SKM-1 treated with dmso at 0.1 percent for 144 hours (cell line): ENCODE measurements around the gene CELF2.

ENCODE experiments used
- DNase-seq: peaks from one replicate; lab custom pipeline; 2025; ENCODE audit not compliant: unreplicated experiment; lab: John Stamatoyannopoulos, UW

The CELF2 gene

DNA sequence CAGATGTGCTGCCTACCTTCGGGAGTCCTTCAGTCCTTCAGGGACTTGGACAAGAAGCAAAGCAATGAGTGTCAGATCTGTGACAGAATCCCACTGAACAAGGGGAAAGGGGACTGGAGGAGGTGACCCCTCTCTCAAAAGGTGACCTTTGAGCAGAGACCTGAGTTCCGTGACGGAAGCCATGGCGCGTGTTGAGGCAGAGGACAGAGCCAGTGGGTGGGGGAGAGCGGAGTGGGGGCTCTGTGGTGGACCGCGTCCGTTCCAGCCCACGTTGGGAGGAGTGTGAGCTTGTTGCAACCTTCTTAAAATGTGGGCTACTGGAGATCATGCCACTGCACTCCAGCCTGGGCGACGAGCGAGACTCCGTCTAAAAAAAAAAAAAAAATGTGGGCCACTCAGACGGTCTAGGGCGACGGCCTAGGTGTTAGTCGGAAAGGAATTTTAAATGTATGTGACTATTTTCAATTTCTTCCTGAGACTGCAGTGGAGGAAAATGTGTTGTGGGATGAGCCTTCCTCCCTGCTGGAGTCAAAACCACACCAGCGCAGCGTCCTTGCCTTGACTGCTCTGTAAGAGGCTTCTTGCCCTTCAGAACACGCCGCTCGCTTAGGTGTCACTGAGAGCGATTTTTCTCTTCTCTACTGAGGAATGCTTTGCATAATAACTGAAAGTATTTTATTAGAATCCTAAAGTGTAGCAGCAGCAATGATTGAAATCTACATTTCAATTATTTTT is 272.7 kb downstream of the CELF2 start:
- no peak for DNase-seq

DNA sequence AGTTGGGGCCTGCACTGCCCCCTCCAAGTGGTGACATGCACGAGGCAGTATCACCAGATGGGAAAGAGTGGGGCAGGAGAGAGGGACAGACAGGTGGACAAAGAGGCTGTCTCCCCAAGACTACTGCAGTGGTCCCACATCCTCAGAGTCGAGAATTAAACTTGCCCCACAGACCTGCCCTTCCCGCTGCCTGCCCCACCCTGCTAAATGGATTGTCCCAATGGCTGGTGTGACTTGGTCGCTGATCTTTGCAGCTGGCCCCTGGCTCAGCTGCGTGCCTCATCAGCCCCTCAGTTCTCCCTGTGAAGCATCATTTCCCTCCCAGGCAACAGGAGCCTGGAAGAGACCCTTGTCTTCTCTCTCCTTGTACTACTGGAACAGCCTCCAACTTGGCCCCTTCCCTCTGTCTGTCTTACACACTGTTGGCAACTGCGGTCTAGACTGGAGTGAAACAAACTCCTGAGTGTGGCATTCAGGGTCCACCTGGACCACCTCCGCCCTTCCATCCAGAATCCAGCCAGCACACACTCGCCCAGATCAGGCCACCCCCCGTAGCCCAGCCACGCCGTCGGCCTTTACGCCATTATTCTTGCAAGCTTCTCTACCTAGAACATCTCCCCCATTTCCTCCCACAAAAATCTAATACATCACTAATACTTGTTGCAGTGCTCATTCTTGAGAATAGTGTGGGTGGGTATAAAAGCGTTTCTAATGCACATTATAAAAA is 275.1 kb downstream of the CELF2 start:
- DNase-seq = no peak

DNA sequence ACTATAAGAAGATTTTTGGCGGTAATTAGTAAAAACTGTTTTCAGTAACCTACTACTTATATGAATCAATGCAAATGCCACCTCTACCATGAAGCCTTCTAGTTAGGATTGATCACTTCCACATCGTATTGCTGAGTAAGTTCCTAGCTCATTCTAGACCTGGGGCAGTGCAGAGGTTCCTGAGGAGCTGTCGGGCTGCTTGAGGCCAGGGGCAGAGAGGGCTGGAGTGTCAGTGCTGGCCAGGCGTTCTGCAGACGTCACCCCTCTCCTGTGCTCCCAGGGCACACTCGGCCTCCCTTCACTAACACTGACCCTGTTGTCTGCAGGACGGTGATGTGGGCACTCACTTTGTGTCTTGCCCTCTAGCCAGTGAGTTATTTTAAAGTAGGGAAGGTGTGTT is 275.7 kb downstream of the CELF2 start:
- no peak for DNase-seq

DNA sequence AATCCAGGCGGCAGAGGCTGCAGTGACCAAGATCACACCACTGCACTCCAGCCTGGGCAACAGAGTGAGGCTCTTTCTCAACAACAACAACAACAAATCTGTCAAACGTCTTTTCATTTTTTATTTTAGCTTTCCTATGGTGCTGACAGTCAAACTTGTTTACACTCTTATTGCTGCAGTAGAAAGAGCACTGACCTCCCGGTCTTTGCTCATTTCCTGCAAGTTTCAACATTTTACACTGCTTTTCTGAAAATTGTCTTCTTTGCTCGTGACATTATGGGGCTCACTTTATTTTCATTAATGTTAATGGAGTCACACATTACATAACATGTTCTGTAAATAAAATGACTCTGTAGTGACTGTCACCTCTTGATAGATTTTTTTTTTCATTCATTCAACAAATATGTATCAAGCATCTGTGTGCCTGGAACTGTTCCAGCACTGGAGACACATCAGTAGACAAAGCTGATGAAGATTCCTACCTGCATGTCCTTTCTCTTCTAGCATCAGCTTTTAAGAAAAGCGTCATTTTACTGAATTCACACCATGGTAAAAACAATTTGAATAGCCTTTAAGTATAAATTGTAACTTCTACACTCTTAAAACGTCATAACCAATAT is 277.3 kb downstream of the CELF2 start:
- no peak for DNase-seq

DNA sequence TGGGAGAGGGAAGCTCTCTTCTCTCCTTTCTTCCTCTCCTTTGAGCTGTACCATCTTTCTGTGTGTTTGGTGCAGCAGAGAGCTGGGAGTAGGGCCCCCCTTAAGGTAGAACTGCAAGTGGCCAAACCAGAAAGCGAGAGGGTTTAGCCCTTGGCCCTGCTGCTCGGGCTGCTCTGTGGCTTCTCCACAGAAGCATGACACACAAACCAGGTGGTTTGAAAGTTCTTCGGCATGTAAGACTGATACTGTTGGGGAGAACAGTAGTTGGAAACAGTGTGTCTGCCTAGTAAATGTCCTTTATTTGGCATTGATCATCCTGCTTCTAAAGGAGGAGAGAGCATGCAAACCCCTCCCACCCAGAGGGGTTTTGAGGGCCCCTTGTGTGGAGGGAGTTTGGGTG is 277.8 kb downstream of the CELF2 start:
- DNase-seq = no peak

DNA sequence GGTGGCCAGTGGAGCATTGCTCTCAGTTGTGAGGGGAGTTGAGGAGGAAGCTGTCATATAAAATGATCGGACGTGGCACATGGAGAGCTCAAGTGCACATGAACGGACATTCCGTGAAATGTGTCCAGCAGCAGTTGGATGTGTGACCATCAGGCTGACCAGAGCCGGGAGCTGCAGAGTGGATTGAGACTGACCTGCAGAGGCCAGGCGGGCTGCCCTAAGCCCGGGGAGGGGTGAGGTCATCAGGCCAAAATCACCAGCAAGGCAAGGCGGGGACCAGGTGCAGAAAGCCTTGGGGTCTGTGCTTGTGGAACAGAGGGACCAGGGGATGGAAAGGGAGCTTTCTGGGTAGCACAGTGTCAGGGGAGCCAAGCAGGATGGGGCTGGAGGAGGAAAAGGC is 279.5 kb downstream of the CELF2 start:
- no peak for DNase-seq

DNA sequence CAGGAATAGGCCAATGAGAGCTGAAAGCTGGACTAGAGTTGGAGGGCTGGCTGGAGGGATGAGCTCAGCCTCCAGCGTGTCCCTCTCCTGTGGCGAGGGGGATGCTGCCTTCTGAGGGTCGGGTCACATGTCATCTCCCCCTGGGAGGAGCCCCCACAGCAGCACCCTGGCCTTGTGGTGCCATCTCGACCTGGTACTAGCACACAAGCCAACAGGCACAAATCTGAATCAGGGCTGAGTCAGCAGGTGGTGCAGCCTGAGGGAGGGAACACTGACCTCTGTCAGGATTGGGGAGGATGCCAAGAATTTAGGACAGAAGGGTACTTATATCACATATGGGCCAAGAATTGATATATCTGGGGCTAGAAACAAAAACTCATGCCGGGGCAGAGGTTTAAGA is 280.4 kb downstream of the CELF2 start:
- DNase-seq = no peak

DNA sequence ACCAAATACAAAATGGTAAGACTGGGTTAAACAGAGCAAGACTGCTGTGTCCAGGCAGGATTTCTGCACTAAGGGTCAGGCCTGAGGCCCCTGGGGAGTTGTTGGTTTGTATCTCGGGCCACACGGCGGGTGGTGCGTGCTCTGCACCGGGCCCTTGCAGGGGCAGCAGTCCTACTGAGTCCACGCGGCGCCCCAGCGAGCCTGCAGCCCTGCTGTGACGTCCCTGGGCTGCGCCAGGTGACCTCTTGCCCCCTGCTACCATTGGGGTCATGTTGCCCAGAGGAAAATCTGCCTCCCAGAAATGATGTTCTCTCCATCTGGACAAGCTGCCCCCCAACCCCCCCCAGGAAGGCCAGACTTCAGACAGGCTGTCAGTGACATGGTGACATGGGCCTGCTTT is 281.5 kb downstream of the CELF2 start:
- DNase-seq = no peak

DNA sequence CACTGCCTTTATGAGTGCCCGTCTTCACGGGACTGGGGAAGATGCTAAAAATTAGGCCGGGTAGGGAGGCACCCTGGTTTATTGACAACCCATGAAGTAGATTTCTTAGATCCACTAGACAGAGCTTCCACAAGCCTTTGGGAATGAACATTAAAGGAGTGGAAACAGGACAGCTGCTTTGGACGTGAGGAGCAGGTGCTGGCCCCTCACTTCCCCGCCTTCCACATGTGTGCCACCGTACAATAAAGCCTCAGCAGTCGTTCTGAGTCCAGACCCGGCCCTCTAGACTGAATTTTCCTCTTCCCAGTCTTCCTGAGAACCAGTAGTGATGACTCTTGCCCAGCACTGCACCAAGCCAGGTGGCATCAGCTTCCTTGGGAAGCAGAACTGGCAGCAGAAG is 282.4 kb downstream of the CELF2 start:
- no peak for DNase-seq

DNA sequence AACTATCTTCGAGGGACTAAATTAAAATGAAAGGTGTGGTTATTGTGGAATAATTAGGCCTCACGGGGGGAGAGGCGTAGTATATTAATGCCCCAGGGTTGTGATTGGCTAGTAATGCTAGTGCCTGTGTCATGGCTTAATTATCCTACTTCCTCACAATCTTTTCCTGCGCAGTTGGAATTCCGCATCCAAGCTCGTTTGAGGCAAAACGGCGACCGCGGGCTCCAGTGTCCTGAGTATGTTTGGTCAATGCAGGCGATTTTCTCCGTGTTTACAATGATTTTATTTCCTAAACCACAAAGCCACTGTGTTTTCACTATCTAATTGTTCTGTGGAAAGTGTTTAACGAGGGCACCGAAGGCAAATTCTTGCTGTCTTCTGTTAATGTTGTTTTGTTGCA is 282.9 kb downstream of the CELF2 start:
- DNase-seq = no peak

DNA sequence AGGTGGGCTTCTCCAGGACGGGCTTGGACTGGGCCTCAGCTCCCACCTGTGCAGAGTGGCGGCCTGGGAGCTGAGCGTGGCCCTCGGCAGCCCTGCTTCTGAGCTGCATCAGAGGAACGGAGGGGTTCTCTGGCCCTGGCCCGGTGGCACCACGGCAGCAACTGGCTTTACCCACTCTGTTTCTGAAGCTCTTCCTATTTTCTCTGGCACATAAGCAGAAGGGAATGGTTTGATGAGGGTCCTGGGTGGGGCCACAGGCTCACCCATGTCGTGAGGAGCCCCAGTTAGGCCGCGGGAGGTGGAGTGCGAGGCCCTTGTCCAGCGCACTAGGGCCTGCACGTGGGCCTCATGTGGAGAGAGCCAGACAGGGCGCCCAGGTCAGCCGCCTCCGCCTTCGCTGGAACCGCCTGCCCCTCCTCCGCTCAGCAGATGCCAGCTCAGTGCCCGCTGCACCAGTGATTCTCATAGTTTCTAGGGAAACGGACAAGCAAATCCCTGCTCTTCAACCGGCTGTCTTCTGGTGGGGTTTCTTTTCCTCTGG is 284.0 kb downstream of the CELF2 start:
- DNase-seq = no peak

DNA sequence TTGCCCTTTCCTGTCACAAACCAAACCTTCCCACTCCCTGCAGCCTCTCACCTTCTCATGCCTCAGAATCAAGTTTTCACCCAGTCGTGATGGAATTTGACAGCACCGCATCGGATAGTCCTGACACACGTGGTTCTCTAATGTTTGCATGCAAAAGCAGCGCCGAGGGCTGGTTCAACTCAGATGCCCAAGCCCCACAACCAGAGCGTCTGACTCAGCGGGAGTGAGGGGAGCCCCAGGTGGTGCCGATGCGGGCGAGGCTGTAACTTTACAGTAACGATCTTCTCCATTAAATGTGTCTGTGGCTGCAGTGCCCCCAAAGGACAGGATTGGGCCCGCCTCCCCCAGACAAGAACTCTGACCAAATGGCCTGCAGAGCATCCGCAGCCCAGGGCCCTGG is 284.5 kb downstream of the CELF2 start:
- no peak for DNase-seq

DNA sequence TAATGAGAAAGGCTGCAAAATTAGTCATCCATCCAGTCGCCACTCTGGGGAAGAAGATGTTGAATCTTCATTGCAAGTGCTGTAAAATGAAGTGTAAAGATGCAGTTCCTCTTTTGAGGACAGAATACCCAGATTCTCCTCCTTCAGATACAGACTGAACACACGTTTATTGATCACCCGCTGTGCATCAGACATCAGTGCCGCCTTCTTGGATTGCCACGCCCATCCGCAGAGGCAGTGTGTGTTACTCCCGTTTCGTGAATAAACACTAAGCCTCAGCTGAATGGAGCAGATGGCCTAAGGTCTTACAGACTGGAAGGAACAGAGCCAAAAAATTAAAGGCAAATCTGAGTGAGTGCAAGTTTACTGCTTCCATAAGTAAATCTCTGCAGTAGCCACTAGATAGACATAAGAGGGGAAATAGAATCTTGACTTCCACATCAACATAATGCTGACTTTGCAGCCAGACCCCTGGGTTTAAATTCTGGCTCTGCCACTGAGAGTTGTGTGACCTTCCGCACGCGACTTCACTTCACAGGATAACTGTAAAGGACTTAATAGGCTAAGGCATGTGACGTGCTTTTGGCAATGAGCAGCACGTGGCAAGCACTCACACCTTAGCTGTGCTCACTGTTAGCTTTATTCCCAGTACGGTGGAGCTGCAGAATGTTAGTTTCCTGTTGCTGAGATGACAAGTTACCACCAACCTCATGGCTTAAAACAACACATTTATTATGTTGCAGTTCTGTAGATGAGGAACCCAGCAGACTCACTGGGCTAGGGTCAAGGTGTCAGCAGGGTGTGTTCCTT is 285.9 kb downstream of the CELF2 start:
- no peak for DNase-seq

DNA sequence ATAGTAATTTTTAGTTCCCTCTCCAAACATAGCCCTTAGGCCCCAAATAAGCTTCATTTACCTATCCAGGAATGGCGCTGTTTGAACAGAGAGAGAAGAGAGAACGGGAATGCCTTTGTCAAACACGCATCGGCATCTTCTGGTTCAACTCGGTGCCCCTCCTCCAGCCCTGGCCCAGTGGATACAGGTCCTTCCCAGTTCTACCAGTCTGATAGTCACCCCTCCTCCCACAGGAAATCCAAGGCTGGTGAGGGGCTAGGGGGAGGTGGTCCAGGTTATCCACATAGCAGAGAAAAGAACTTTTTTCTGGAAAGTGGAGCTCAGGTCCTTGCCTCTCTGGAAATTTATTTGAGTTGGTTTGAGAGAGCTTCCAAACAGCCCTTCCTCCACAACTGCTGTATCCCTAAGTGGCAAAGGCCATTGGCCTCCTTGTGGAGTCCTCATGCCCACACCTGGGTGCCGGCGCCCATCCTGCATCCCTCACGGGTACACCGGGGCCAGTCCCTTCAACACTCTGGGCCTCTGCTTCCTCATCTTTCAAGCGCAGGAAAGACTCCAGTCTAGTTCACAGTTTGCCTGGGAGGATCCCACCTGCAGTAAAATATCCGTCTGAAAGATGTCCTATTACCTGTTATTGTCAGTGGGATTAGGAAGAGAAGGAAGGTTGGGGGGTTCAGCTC is 287.4 kb downstream of the CELF2 start:
- DNase-seq = no peak

DNA sequence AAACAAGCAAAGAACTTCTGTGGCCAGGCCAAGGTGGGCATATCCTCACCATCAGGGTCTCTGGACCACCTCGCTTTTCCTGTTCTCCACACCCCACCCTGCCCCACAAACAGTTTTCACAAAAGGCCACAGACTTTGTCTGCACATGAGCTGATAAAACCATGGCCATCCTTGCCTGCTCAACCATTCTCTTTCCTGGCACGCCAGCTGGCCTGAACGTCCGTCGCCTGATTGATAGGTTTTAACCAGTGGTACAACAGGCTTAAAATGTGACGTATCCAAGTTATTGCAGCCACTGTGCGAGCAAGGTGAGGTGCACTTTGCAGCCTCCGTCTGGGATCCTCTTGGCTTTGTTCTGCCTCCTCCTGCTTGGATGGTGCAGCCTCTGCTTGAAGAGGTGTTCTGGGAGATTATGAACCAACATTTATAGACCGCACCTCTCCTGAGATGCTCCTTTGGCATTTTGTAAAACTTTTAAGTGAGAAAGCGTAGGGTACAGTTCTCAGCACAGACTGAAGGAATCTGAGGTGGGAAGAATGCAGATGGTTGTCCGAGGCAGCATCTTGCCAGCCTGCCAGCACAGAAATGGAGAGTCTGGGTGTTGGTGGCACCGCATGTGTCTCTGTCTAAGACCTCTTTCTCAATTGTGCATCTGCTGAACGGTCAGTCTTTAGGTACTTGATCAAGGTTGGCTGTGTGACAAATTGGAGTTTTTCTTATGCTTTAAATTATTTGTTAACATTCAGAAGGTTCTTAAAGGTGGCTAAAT is 288.3 kb downstream of the CELF2 start:
- no peak for DNase-seq

DNA sequence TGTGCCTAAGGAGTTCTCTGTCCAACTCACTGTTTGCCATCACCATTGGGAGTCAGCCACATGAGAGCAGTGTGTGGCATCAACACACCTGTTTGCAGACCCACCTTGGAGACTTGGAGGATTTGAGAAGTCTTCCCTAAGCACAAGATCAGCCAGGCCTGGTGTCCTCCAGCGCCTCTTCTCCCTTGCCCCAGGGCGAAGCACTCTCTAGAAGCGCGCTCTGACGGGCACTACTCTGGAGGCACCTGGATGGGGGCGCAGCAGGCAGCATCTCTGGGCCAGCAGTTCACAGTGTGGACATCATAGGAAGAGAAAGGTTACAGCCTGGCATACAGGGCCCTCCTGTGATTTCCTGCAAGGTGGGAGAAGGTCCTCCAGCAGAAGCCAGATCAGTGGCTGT is 289.3 kb downstream of the CELF2 start:
- DNase-seq = no peak

DNA sequence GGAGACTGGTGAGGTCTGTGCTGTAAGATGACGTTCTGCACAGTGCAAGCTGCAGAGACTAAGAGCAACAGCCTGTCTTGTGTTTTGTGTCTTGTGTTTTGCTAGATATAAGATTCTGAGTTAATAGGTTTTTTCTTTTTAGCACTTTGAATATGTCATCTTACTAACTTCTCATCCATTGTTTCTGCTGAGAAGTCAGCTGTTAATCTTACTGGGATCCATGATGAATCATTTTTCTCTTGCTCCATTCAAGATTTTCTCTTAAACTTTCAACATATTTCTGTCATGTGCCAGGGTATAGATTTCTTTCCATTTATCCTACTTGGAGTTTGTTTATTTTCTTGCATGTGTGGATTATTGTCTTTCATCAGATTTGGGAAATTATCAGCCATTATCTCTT is 290.3 kb downstream of the CELF2 start:
- DNase-seq = no peak

DNA sequence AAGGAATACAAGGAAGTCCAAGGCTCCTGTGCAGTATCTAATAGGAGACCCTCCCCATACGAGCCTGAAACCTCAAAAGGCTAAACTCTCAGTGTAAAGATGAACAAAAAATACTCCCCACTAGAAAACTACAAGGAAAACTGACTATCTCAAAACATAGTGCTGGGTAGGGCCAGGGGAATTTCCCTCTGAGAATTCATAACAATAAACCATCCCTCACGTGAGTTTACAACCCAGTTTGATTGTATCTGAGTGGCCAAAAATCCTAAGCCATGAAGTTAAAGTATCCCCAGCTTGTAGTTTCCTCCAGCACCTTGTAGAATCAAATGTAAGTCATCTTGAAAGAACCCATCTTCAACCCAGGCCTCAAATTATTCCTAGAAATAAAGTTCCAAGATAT is 293.4 kb downstream of the CELF2 start:
- no peak for DNase-seq

DNA sequence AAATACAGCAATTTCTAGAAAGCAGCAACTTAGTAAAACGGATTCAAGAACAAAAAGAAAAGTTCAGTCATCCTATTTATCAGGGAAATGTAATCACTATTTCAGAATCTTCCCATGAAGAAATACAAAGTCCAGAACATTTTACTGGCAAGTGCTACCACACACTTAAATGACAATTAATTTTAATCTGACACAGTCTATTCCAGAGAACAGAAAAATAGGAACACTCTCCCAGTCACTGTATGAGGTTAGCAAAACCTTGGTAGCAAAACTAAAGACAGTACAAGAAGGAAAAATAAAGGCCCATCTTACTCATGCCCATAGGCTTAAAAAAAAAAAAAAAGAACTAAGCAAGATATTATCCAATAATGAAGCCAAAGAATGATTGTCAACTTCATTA is 295.8 kb downstream of the CELF2 start:
- DNase-seq = no peak
